A549 (cell line): ENCODE results near the gene SART1. TPM values are rescaled to one million over a fixed set of nuclear protein-coding genes. Genes with fewer than 3 reads are reported as not detected.

Source experiments
- ATAC-seq, 2 experiments: fragments of 200-7000 bp in 1 of 2; fragments of >200 bp in 1 of 2; cut with Nextera tagmentation in 1 of 2; cut with Tn5 transposase in 1 of 2; 3 replicates each; pipeline versions ENCODE4 v1.8.0 to v1.9.1; 2018 to 2020; ENCODE audit warnings: mild to moderate bottlenecking in 1 of 2, moderate library complexity in 1 of 2
- CTCF ChIA-PET: fragments of 300-600 bp; sonication (Branson Sonifier 250); formaldehyde crosslinking; extraction: SDS; loops from one replicate; lab custom pipeline; 2021; ENCODE audit warnings: antibody characterized with exemption, inconsistent platforms; lab: Yijun Ruan, JAX
- POLR2A ChIA-PET: fragments of 350-600 bp; formaldehyde crosslinking; extraction: SDS; loops from one replicate; lab custom pipeline; 2021; ENCODE audit warnings: antibody characterized with exemption, inconsistent platforms; lab: Yijun Ruan, JAX
- DNase-seq, 2 experiments: peaks; one replicate each; pipeline versions ENCODE4 v3.0.0 to v3.0.0-alpha.2; 2011 to 2016; ENCODE audit warnings: low read depth in 1 of 2, low spot score in 1 of 2
- FAIRE-seq: peaks from 2 replicates; lab custom pipeline; 2011; peaks lifted over from hg19 to GRCh38; lab: Jason Lieb, UNC
- H3K27ac ChIP-seq, 2 experiments: fragments of >200 bp; sonication (Bioruptor Twin); formaldehyde crosslinking; 3 replicates each; pipeline ENCODE4 v1.5.1; 2016 to 2017
- H3K4me1 ChIP-seq: fragments of >200 bp; sonication (Bioruptor Twin); formaldehyde crosslinking; 3 replicates; pipeline ENCODE4 v1.6.1; 2016
- H3K4me2 ChIP-seq: fragments of >200 bp; sonication (Bioruptor Twin); formaldehyde crosslinking; 3 replicates; pipeline ENCODE4 v1.6.1; 2016
- H3K4me3 ChIP-seq: fragments of >200 bp; sonication (Bioruptor Twin); formaldehyde crosslinking; 3 replicates; pipeline ENCODE4 v1.5.1; 2016
- H3K9me3 ChIP-seq: fragments of >200 bp; sonication (Bioruptor Twin); formaldehyde crosslinking; 3 replicates; pipeline ENCODE4 v1.6.1; 2016
- CEBPB ChIP-seq, 2 experiments: fragments of >200 bp in 1 of 2; sonication (Bioruptor Twin) in 1 of 2; formaldehyde crosslinking in 1 of 2; IDR thresholded peaks; 2 replicates each; pipeline ENCODE4 v1.6.1; 2012 to 2016
- EHF ChIP-seq: fragments of 250-450 bp; sonication (Bioruptor Pico); IDR thresholded peaks from 2 replicates; pipeline ENCODE4 v1.5.0; 2020; ENCODE audit warnings: mild to moderate bottlenecking
- FOSB ChIP-seq: fragments of 250-450 bp; sonication (Bioruptor Pico); IDR thresholded peaks from 2 replicates; pipeline ENCODE4 v1.5.0; 2020; ENCODE audit warnings: mild to moderate bottlenecking, moderate library complexity
- HDAC2 ChIP-seq: fragments of 200-600 bp; sonication (generic); IDR thresholded peaks from 2 replicates; pipeline ENCODE4 v1.6.1; 2016
- HEYL ChIP-seq: fragments of 250-450 bp; sonication (Bioruptor Pico); IDR thresholded peaks from 2 replicates; pipeline ENCODE4 v1.8.0; 2021; ENCODE audit warnings: mild to moderate bottlenecking, moderate library complexity
- JUN ChIP-seq, 2 experiments: fragments of >200 bp; sonication (Bioruptor Twin); formaldehyde crosslinking; IDR thresholded peaks; 2 replicates in 1 of 2; 3 replicates in 1 of 2; pipeline ENCODE4 v1.6.1; 2016 to 2017
- MAFK ChIP-seq: fragments of 450-650 bp; IDR thresholded peaks from 2 replicates; pipeline ENCODE4 v1.6.1; 2014; ENCODE audit not compliant: partially characterized antibody
- MAZ ChIP-seq: fragments of 150-350 bp; IDR thresholded peaks from 2 replicates; pipeline ENCODE4 v1.6.1; 2014; ENCODE audit warnings: antibody characterized with exemption, low read depth, low read length, borderline replicate concordance
- POLR2A ChIP-seq: IDR thresholded peaks from 2 replicates; pipeline ENCODE4 v1.6.1; 2012; ENCODE audit warnings: mild to moderate bottlenecking, low read length
- RAD21 ChIP-seq, 2 experiments: fragments of >200 bp in 1 of 2; sonication (Bioruptor Twin) in 1 of 2; formaldehyde crosslinking in 1 of 2; IDR thresholded peaks in 1 of 2; conservative IDR thresholded peaks in 1 of 2; 2 replicates in 1 of 2; 3 replicates in 1 of 2; pipeline ENCODE4 v1.6.1; 2012 to 2018; ENCODE audit warnings: inconsistent platforms in 1 of 2
- RARB ChIP-seq: fragments of 250-450 bp; sonication (Bioruptor Pico); IDR thresholded peaks from 2 replicates; pipeline ENCODE4 v1.8.0; 2021; ENCODE audit warnings: mild to moderate bottlenecking, moderate library complexity
- RCOR1 ChIP-seq: fragments of 150-350 bp; IDR thresholded peaks from 2 replicates; pipeline ENCODE4 v1.6.1; 2014; ENCODE audit warnings: antibody characterized with exemption, low read length, low read depth
- TFCP2L1 ChIP-seq: fragments of 250-450 bp; sonication (Bioruptor Pico); IDR thresholded peaks from 2 replicates; pipeline ENCODE4 v1.5.0; 2021; ENCODE audit warnings: mild to moderate bottlenecking
- TP53 ChIP-seq: fragments of 250-450 bp; sonication (Bioruptor Pico); IDR thresholded peaks from 2 replicates; pipeline ENCODE4 v1.5.0; 2021; ENCODE audit warnings: mild to moderate bottlenecking, moderate library complexity
- ZC3H11A ChIP-seq: fragments of 450-650 bp; IDR thresholded peaks from 2 replicates; pipeline ENCODE4 v1.6.1; 2014; ENCODE audit warnings: antibody characterized with exemption, mild to moderate bottlenecking
- ZNF302 ChIP-seq: fragments of 250-450 bp; sonication (Bioruptor Pico); IDR thresholded peaks from 2 replicates; pipeline ENCODE4 v1.9.0; 2021; ENCODE audit warnings: inconsistent platforms, mild to moderate bottlenecking, moderate library complexity
- WGBS: methylation state at CpG from one replicate; pipeline ENCODE4 v1.1.6; 2017; ENCODE audit errors: missing lambda C conversion rate; 5-methylcytosine and 5-hydroxymethylcytosine counted together
- polyA plus RNA-seq, 4 experiments: library from polyadenylated mRNA; depleted of rRNA in 3 of 4; stranded (reverse); fragments of >200 nt; fragmentation: RNase III in 1 of 4; extraction: RNeasy Plus Mini Kit Qiagen cat#74134 plus additional on column Dnase treatment in 1 of 4; gene quantifications; 2 replicates in 3 of 4; 3 replicates in 1 of 4; pipeline ENCODE4 v1.2.3, GENCODE V29; 2011 to 2017
- TF ChIP-seq, protein P1 (sequence below): IDR thresholded peaks from 2 replicates; pipeline ENCODE4 v1.6.1; 2012
- TF ChIP-seq, protein P2 (sequence below): fragments of >200 bp; sonication (Bioruptor Twin); formaldehyde crosslinking; IDR thresholded peaks from 3 replicates; pipeline ENCODE4 v1.5.1; 2016
- TF ChIP-seq, protein P3 (sequence below): fragments of >200 bp; sonication (Bioruptor Twin); formaldehyde crosslinking; IDR thresholded peaks from 3 replicates; pipeline ENCODE4 v1.6.1; 2016
- TF ChIP-seq, protein P4 (sequence below): IDR thresholded peaks from 2 replicates; pipeline ENCODE4 v1.6.1; 2012; ENCODE audit warnings: low read depth, borderline replicate concordance

Gene SART1
- polyA plus RNA-seq, 2 of the 4 experiments (the other 2 are of a cell fraction): 22.0 to 53.8 TPM

DNA sequence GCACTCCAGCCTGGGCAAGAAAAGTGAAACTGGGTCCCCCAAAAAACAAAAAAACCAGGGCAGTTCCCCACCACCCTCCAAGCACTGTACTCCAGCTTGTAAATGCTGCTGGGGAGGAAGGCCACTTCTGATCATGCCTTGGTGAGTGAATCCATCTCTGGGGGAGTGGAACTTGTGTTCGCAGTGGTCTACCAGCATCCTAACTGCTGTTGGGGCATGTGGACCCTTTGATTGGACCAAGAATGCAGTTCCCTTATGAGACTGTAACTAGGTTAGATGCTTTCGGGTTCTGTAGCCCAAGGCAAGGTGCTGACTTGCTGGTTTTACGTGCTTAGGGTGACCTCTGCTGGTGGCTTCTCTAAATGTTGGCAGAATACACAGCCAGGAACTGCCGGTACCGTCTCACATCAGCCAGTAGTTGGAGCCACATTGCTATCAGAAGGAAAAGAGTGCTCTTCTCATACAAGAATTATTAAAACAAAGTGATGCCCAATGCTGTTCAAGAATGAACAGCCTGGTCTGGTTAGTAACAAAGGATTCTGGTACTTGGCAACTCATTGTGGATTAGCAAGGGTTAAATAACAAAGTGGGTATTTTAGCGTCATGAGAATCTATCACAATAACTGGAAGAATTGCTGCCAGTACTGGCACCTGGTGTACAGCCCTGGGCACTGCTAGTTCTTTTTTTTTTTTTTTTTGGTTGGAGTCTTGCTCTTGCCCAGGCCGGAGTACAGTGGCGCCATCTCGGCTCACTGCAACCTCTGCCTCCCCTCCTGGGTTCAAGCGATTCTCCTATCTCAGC is 27.5 kb downstream of the SART1 start (continued):
- TF ChIP-seq JUN (IDR thresholded peaks at IDR 0.05) (no peak), MAFK (peak; percentile 89)

DNA sequence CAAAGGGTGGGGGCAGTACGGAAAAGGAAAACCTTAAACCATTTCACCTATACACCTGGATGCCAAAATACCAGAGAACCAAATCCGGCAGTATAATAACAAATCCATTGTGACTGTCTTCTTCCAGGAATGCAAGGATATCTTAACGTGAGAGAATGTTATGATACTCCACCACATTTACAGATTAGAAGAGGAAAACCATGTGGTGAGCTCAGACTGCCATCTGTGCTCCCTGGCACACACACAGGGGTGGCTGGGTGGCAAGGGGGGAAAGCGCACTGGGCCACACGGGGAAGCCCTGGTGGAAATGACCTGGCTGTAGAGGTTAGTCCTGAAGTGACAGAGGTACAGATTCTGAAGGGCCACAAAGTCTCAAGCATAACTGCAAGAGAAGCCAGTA is 30.5 kb downstream of the SART1 start:
- no peak for ATAC-seq
- ChIA-PET CTCF (interaction anchor here (0.8 to 5.7 kb wide), 10 partner anchors 31 to 286 kb away, joined by 3 to 171 read pairs (median 4); partner anchors contain the start of genes AP5B1, CCDC85B, FIBP and FOSL1), POLR2A (no interaction called here)
- no peak overlapping the region for H3K27ac ChIP-seq
- WGBS: 83% methylated on average over 5 of the region's 5 CpGs
- no peak overlapping the region for H3K4me3 ChIP-seq
- no peak overlapping the region for H3K4me2 ChIP-seq
- TF ChIP-seq EHF (CRISPR knock-in tag) (no peak), POLR2A (no peak), HEYL (CRISPR knock-in tag) (no peak), TP53 (no peak), FOSB (CRISPR knock-in tag) (no peak), ZC3H11A (no peak)
- TF ChIP-seq, protein P1, sequence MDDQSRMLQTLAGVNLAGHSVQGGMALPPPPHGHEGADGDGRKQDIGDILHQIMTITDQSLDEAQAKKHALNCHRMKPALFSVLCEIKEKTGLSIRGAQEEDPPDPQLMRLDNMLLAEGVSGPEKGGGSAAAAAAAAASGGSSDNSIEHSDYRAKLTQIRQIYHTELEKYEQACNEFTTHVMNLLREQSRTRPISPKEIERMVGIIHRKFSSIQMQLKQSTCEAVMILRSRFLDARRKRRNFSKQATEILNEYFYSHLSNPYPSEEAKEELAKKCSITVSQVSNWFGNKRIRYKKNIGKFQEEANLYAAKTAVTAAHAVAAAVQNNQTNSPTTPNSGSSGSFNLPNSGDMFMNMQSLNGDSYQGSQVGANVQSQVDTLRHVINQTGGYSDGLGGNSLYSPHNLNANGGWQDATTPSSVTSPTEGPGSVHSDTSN: no peak
- TF ChIP-seq, protein P2, sequence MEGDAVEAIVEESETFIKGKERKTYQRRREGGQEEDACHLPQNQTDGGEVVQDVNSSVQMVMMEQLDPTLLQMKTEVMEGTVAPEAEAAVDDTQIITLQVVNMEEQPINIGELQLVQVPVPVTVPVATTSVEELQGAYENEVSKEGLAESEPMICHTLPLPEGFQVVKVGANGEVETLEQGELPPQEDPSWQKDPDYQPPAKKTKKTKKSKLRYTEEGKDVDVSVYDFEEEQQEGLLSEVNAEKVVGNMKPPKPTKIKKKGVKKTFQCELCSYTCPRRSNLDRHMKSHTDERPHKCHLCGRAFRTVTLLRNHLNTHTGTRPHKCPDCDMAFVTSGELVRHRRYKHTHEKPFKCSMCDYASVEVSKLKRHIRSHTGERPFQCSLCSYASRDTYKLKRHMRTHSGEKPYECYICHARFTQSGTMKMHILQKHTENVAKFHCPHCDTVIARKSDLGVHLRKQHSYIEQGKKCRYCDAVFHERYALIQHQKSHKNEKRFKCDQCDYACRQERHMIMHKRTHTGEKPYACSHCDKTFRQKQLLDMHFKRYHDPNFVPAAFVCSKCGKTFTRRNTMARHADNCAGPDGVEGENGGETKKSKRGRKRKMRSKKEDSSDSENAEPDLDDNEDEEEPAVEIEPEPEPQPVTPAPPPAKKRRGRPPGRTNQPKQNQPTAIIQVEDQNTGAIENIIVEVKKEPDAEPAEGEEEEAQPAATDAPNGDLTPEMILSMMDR: no peak
- TF ChIP-seq, all 56 proteins: peak for 0
- no peak for DNase-seq
- H3K9me3 ChIP-seq: no peaks in the 10 kb centered on the region
- FAIRE-seq: no peak
- no peaks in the 10 kb centered on the region for H3K4me1 ChIP-seq

DNA sequence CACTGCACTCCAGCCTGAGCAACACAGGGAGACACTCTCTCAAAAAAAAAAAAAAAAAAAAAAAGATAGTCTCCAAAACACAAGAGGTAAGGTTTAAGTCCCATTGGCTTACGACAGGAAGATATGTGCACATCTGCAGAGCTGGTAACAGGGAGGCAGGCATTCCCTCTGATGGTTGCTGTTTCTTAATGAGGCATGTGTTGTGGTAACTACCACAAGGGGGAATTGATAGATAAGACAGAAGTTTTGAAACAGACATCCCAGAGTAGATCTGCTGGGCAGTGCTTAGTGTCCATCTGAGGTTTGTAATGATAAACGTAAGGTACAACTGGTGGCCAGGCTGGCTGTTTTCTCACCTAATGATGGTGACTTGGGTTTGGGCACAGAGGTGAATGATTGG is 35.8 kb downstream of the SART1 start:
- Histone ChIP-seq H3K4me3 (no peak overlapping the region), H3K4me2 (no peak overlapping the region), H3K4me1 (peaks cover 8% of the 10 kb centered on the region; the same call in 2 of the 3 replicates)
- DNase-seq: no peak
- CTCF ChIA-PET: interaction anchor here (1.2 to 2.2 kb wide), 2 partner anchors 8 to 113 kb away, joined by 3 to 10 read pairs; no protein-coding TSS in a partner anchor
- WGBS: 95% methylated on average over 2 of the region's 2 CpGs
- TF ChIP-seq, protein P3, sequence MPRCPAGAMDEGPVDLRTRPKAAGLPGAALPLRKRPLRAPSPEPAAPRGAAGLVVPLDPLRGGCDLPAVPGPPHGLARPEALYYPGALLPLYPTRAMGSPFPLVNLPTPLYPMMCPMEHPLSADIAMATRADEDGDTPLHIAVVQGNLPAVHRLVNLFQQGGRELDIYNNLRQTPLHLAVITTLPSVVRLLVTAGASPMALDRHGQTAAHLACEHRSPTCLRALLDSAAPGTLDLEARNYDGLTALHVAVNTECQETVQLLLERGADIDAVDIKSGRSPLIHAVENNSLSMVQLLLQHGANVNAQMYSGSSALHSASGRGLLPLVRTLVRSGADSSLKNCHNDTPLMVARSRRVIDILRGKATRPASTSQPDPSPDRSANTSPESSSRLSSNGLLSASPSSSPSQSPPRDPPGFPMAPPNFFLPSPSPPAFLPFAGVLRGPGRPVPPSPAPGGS: no peak
- no peak for TF ChIP-seq TFCP2L1 (CRISPR knock-in tag)
- no peak for TF ChIP-seq EHF (CRISPR knock-in tag)
- TF ChIP-seq CEBPB (IDR thresholded peaks at IDR 0.05): no peak
- no peak for TF ChIP-seq HDAC2
- TF ChIP-seq RCOR1: no peak
- TF ChIP-seq MAZ: no peak
- no peak for TF ChIP-seq RARB (CRISPR knock-in tag)
- TF ChIP-seq, protein P4, sequence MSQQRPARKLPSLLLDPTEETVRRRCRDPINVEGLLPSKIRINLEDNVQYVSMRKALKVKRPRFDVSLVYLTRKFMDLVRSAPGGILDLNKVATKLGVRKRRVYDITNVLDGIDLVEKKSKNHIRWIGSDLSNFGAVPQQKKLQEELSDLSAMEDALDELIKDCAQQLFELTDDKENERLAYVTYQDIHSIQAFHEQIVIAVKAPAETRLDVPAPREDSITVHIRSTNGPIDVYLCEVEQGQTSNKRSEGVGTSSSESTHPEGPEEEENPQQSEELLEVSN: no peak
- no peak for TF ChIP-seq RAD21 (conservative IDR thresholded peaks at IDR 0.05 in 1 of 2, IDR thresholded peaks at IDR 0.05 in 1 of 2)
- no peak for TF ChIP-seq ZNF302 (CRISPR knock-in tag)
- TF ChIP-seq, all 56 proteins: peak for 0
- Histone ChIP-seq H3K9me3 (no peaks in the 10 kb centered on the region), H3K27ac (no peak overlapping the region)
- POLR2A ChIA-PET: no interaction called here
- FAIRE-seq (no peak), ATAC-seq (no peak)
